SK-N-SH (cell line): ENCODE data around the gene THTPA. TPM values are rescaled to one million over a fixed set of nuclear protein-coding genes. Genes with fewer than 3 reads are reported as not detected.

Experiments
- CTCF ChIA-PET: fragments of 300-600, 350-600 bp; formaldehyde crosslinking; extraction: SDS; loops from one replicate; lab custom pipeline; 2021; lab: Yijun Ruan, JAX
- POLR2A ChIA-PET: fragments of 350-600 bp; sonication (Branson Sonifier 250); formaldehyde crosslinking; extraction: SDS; loops from one replicate; lab custom pipeline; 2020; ENCODE audit warnings: antibody characterized with exemption, inconsistent platforms; lab: Yijun Ruan, JAX
- DNase-seq: peaks from one replicate; pipeline ENCODE4 v3.0.0; 2012
- H2AFZ ChIP-seq: fragments of 200-600 bp; sonication (generic); 2 replicates; pipeline ENCODE4 v1.8.1; 2016; ENCODE audit warnings: antibody characterized with exemption, mild to moderate bottlenecking, low read depth
- H3F3A ChIP-seq: fragments of 200-600 bp; sonication (generic); replicated peaks from 2 replicates; pipeline ENCODE3; 2016; ENCODE audit warnings: antibody characterized with exemption, mild to moderate bottlenecking; ENCODE audit not compliant: insufficient read depth
- H3K27ac ChIP-seq, 2 experiments: fragments of 200-500 bp in 1 of 2; fragments of 200-600 bp in 1 of 2; sonication (Bioruptor generic) in 1 of 2; sonication (generic), shearing (Covaris generic) in 1 of 2; 2 replicates each; pipeline versions ENCODE4 v1.5.1 to v1.6.1; 2014 to 2016; ENCODE audit warnings: low read depth in 2 of 2, inconsistent platforms in 1 of 2, low read length in 1 of 2, mild to moderate bottlenecking in 1 of 2, mixed read lengths in 1 of 2
- H3K27me3 ChIP-seq: fragments of 200-600 bp; sonication (generic), shearing (Covaris generic); 2 replicates; pipeline ENCODE4 v1.6.1; 2016; ENCODE audit warnings: mixed run types; ENCODE audit not compliant: insufficient read depth
- H3K36me3 ChIP-seq, 2 experiments: fragments of 200-500 bp in 1 of 2; fragments of 200-600 bp in 1 of 2; sonication (Bioruptor generic) in 1 of 2; sonication (generic) in 1 of 2; replicated peaks in 1 of 2; 2 replicates each; pipeline versions ENCODE3 to v1.5.1; 2014 to 2016; ENCODE audit warnings: low read length in 1 of 2, mild to moderate bottlenecking in 1 of 2; ENCODE audit not compliant: insufficient read depth in 2 of 2, control insufficient read depth in 1 of 2
- H3K4me1 ChIP-seq, 2 experiments: fragments of 200-500 bp in 1 of 2; fragments of 200-600 bp in 1 of 2; sonication (Bioruptor generic) in 1 of 2; sonication (generic), shearing (Covaris generic) in 1 of 2; 2 replicates each; pipeline versions ENCODE4 v1.5.1 to v1.6.1; 2014 to 2016; ENCODE audit warnings: low read depth in 1 of 2, low read length in 1 of 2, mixed run types in 1 of 2; ENCODE audit not compliant: insufficient read depth in 2 of 2, control insufficient read depth in 1 of 2
- H3K4me2 ChIP-seq: fragments of 200-600 bp; sonication (generic), shearing (Covaris generic); 2 replicates; pipeline ENCODE4 v1.6.1; 2017; ENCODE audit warnings: mixed run types
- H3K4me3 ChIP-seq, 2 experiments: fragments of 200-500 bp in 1 of 2; fragments of 200-600 bp in 1 of 2; sonication (Bioruptor generic) in 1 of 2; sonication (generic), shearing (Covaris generic) in 1 of 2; 2 replicates each; pipeline versions ENCODE4 v1.5.1 to v1.8.1; 2014 to 2016; ENCODE audit warnings: low read depth in 2 of 2, inconsistent platforms in 1 of 2, low read length in 1 of 2, mild to moderate bottlenecking in 1 of 2, mixed read lengths in 1 of 2, moderate library complexity in 1 of 2
- H3K79me2 ChIP-seq: fragments of 200-600 bp; sonication (generic); 2 replicates; pipeline ENCODE4 v1.8.1; 2017; ENCODE audit warnings: mild to moderate bottlenecking; ENCODE audit not compliant: insufficient read depth
- H3K9ac ChIP-seq: fragments of 200-600 bp; sonication (generic); 2 replicates; pipeline ENCODE4 v1.6.1; 2017; ENCODE audit warnings: mixed run types
- H3K9me2 ChIP-seq: fragments of 200-600 bp; sonication (generic); 2 replicates; pipeline ENCODE4 v1.6.1; 2017; ENCODE audit warnings: mixed run types
- H3K9me3 ChIP-seq: fragments of 200-600 bp; sonication (generic); 2 replicates; pipeline ENCODE4 v1.6.1; 2017; ENCODE audit warnings: mixed run types, mild to moderate bottlenecking, moderate library complexity
- H4K20me1 ChIP-seq: fragments of 200-600 bp; sonication (generic); 2 replicates; pipeline ENCODE4 v1.6.1; 2017; ENCODE audit warnings: mild to moderate bottlenecking, mixed run types; ENCODE audit not compliant: insufficient read depth
- CHD2 ChIP-seq: fragments of 150-350 bp; IDR thresholded peaks from 2 replicates; pipeline ENCODE4 v1.6.1; 2018; ENCODE audit warnings: low read length; ENCODE audit not compliant: partially characterized antibody
- FOXJ3 ChIP-seq: sonication (generic); formaldehyde crosslinking; IDR thresholded peaks from 2 replicates; pipeline ENCODE4 v1.5.1; 2020; ENCODE audit warnings: mild to moderate bottlenecking, missing genetic modification reagents
- GABPA ChIP-seq: IDR thresholded peaks from 2 replicates; pipeline ENCODE4 v1.4.0; 2012; ENCODE audit warnings: low read depth, mild to moderate bottlenecking
- GATA2 ChIP-seq: sonication (generic); formaldehyde crosslinking; IDR thresholded peaks from 2 replicates; pipeline ENCODE4 v1.5.0; 2020; ENCODE audit warnings: mild to moderate bottlenecking, missing genetic modification reagents
- RAD21 ChIP-seq: IDR thresholded peaks from 2 replicates; pipeline ENCODE4 v1.6.1; 2012; ENCODE audit warnings: mild to moderate bottlenecking, low read length
- RCOR1 ChIP-seq: fragments of 150-350 bp; IDR thresholded peaks from 2 replicates; pipeline ENCODE4 v1.6.1; 2017; ENCODE audit warnings: antibody characterized with exemption, low read length
- RXRA ChIP-seq: IDR thresholded peaks from 2 replicates; pipeline ENCODE4 v1.4.0; 2012; ENCODE audit warnings: low read depth, mild to moderate bottlenecking, borderline replicate concordance
- SIN3A ChIP-seq: IDR thresholded peaks from 2 replicates; pipeline ENCODE4 v1.6.1; 2012; ENCODE audit warnings: low read depth, mild to moderate bottlenecking, low read length, moderate library complexity, borderline replicate concordance
- SMC3 ChIP-seq: IDR thresholded peaks from 2 replicates; pipeline ENCODE4 v1.6.1; 2012; ENCODE audit warnings: low read depth, low read length, improper control_type of control experiment
- TEAD4 ChIP-seq: IDR thresholded peaks from 2 replicates; pipeline ENCODE4 v1.4.0; 2012; ENCODE audit warnings: mild to moderate bottlenecking, borderline replicate concordance; ENCODE audit not compliant: insufficient read depth
- YY1 ChIP-seq: IDR thresholded peaks from 2 replicates; pipeline ENCODE4 v1.4.0; 2012; ENCODE audit warnings: low read depth, mild to moderate bottlenecking
- WGBS: methylation state at CpG from one replicate; pipeline ENCODE4 v1.1.6; 2017; ENCODE audit warnings: low lambda C conversion rate; 5-methylcytosine and 5-hydroxymethylcytosine counted together
- polyA plus RNA-seq, 3 experiments: library from polyadenylated mRNA; depleted of rRNA; stranded (reverse); fragments of >200 nt; gene quantifications; 2 replicates each; pipeline ENCODE4 v1.2.3, GENCODE V29; 2012
- TF ChIP-seq, protein P1 (sequence below): fragments of 200-600 bp; sonication (generic); IDR thresholded peaks from 2 replicates; pipeline ENCODE4 v1.6.1; 2017; ENCODE audit warnings: antibody characterized with exemption, mild to moderate bottlenecking, moderate library complexity
- TF ChIP-seq, protein P2 (sequence below): IDR thresholded peaks from 2 replicates; pipeline ENCODE4; 2012
- TF ChIP-seq, protein P3 (sequence below): fragments of 150-350 bp; IDR thresholded peaks from 2 replicates; pipeline ENCODE4 v1.6.1; 2016; ENCODE audit warnings: mild to moderate bottlenecking, low read depth, low read length
- TF ChIP-seq, protein P4 (sequence below): IDR thresholded peaks from 2 replicates; pipeline ENCODE4 v1.6.1; 2012; ENCODE audit warnings: mild to moderate bottlenecking, low read depth, low read length, moderate library complexity

THTPA gene
- polyA plus RNA-seq, 1 of the 3 experiments (the other 2 are of a cell fraction), result 16.3 TPM

DNA sequence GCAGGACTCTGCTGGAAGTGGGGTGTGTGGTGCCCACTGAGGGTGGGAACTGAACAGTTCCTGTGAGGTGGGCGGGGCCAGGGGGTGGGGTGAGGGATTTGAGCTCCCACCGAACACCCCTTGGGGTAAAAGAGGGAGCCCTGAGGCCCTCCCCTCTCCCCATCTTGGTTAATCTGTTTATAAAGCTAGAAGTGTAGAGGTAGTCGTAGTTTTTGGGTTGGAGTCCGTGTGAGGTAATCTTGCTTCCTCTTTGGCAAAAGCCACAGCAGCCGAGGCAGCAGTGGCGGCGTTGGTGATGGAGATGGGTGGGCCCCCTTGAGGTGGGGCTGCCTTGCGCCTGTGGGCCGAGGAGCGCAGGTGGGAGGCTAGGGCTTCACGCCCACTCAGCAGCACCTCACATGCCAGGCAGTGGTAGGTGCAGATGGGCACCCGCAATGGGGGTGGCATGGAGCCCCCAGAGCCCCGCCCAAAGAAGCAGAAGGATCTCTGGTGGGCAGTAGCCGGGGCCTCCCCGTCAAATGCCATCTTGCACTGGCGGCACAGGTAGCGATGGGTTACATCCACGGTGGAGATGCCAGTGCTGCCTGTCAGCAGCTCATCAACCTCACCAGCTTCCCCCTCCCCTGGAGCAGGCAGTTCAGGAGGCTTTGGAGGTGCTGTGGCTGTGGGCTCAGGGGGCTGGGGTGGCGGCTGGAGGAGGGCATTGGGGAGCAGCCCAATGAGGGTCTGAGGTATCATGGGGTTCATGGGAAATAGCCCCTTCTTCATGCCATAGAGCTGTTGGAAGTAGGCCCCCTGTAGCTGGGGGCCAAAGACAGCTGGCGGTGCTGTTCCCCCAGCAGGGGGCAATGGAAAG, 34.1 kb upstream of the THTPA start:
- TF ChIP-seq, protein P1, sequence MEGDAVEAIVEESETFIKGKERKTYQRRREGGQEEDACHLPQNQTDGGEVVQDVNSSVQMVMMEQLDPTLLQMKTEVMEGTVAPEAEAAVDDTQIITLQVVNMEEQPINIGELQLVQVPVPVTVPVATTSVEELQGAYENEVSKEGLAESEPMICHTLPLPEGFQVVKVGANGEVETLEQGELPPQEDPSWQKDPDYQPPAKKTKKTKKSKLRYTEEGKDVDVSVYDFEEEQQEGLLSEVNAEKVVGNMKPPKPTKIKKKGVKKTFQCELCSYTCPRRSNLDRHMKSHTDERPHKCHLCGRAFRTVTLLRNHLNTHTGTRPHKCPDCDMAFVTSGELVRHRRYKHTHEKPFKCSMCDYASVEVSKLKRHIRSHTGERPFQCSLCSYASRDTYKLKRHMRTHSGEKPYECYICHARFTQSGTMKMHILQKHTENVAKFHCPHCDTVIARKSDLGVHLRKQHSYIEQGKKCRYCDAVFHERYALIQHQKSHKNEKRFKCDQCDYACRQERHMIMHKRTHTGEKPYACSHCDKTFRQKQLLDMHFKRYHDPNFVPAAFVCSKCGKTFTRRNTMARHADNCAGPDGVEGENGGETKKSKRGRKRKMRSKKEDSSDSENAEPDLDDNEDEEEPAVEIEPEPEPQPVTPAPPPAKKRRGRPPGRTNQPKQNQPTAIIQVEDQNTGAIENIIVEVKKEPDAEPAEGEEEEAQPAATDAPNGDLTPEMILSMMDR, result no peak
- TF ChIP-seq TEAD4 (no peak), SIN3A (no peak), GATA2 (no peak), RXRA (no peak), GABPA (no peak), RAD21 (no peak), RCOR1 (no peak), FOXJ3 (no peak), SMC3 (no peak), CHD2 (no peak), YY1 (no peak)
- TF ChIP-seq, protein P2, sequence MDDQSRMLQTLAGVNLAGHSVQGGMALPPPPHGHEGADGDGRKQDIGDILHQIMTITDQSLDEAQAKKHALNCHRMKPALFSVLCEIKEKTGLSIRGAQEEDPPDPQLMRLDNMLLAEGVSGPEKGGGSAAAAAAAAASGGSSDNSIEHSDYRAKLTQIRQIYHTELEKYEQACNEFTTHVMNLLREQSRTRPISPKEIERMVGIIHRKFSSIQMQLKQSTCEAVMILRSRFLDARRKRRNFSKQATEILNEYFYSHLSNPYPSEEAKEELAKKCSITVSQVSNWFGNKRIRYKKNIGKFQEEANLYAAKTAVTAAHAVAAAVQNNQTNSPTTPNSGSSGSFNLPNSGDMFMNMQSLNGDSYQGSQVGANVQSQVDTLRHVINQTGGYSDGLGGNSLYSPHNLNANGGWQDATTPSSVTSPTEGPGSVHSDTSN, result no peak
- TF ChIP-seq, protein P3, sequence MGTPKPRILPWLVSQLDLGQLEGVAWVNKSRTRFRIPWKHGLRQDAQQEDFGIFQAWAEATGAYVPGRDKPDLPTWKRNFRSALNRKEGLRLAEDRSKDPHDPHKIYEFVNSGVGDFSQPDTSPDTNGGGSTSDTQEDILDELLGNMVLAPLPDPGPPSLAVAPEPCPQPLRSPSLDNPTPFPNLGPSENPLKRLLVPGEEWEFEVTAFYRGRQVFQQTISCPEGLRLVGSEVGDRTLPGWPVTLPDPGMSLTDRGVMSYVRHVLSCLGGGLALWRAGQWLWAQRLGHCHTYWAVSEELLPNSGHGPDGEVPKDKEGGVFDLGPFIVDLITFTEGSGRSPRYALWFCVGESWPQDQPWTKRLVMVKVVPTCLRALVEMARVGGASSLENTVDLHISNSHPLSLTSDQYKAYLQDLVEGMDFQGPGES, result no peak
- TF ChIP-seq, protein P4, sequence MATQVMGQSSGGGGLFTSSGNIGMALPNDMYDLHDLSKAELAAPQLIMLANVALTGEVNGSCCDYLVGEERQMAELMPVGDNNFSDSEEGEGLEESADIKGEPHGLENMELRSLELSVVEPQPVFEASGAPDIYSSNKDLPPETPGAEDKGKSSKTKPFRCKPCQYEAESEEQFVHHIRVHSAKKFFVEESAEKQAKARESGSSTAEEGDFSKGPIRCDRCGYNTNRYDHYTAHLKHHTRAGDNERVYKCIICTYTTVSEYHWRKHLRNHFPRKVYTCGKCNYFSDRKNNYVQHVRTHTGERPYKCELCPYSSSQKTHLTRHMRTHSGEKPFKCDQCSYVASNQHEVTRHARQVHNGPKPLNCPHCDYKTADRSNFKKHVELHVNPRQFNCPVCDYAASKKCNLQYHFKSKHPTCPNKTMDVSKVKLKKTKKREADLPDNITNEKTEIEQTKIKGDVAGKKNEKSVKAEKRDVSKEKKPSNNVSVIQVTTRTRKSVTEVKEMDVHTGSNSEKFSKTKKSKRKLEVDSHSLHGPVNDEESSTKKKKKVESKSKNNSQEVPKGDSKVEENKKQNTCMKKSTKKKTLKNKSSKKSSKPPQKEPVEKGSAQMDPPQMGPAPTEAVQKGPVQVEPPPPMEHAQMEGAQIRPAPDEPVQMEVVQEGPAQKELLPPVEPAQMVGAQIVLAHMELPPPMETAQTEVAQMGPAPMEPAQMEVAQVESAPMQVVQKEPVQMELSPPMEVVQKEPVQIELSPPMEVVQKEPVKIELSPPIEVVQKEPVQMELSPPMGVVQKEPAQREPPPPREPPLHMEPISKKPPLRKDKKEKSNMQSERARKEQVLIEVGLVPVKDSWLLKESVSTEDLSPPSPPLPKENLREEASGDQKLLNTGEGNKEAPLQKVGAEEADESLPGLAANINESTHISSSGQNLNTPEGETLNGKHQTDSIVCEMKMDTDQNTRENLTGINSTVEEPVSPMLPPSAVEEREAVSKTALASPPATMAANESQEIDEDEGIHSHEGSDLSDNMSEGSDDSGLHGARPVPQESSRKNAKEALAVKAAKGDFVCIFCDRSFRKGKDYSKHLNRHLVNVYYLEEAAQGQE, result no peak
- H3K9me2 ChIP-seq, result no peaks in the 10 kb centered on the region
- CTCF ChIA-PET, result interaction anchor here (1.1 to 2.9 kb wide), 4 partner anchors 11 to 44 kb away, joined by 3 to 11 read pairs (median 8); no protein-coding TSS in a partner anchor
- no peak overlapping the region for H3K9ac ChIP-seq
- H3K27me3 ChIP-seq, result no peaks in the 10 kb centered on the region
- WGBS, result 85% methylated on average over 11 of the region's 20 CpGs
- H3K4me3 ChIP-seq, result no peak overlapping the region
- no peaks in the 10 kb centered on the region for H4K20me1 ChIP-seq
- H3K4me1 ChIP-seq, result no peaks in the 10 kb centered on the region
- no peak overlapping the region for H3K4me2 ChIP-seq
- H3K27ac ChIP-seq, result no peak overlapping the region
- no peak for DNase-seq
- no peaks in the 10 kb centered on the region for H3K9me3 ChIP-seq
- no peaks in the 10 kb centered on the region for H3F3A ChIP-seq
- no peak overlapping the region for H2AFZ ChIP-seq
- H3K79me2 ChIP-seq, result no peaks in the 10 kb centered on the region
- POLR2A ChIA-PET, result interaction anchor here (1.2 kb wide), 1 partner anchor 9 kb away, joined by 4 read pairs; no protein-coding TSS in a partner anchor
- H3K36me3 ChIP-seq, result peaks cover 0 to 6% of the 10 kb centered on the region in 2 experiments
